Liver (tissue), 9 donors: ENCODE data around the gene ABCG2. TPM values are rescaled to one million over a fixed set of nuclear protein-coding genes. Genes with fewer than 3 reads are reported as not detected.

ENCODE experiments used
- DNase-seq: peaks from one replicate; pipeline ENCODE4 v3.0.0-alpha.2; 2017; ENCODE audit warnings: low spot score
- H3K27ac ChIP-seq, 2 donors: one replicate each; pipeline ENCODE4 v1.7.0; 2013; ENCODE audit warnings: inconsistent platforms in 2 of 2, low read length in 2 of 2, control low read depth in 1 of 2, low read depth in 1 of 2, mild to moderate bottlenecking in 1 of 2
- H3K27me3 ChIP-seq, 4 donors: one replicate each; pipeline versions ENCODE4 v1.6.1 to v1.7.0; 2013; ENCODE audit warnings: low read length in 3 of 4, inconsistent platforms in 1 of 4, mild to moderate bottlenecking in 1 of 4, moderate library complexity in 1 of 4; ENCODE audit not compliant: control insufficient read depth in 4 of 4, insufficient read depth in 4 of 4
- H3K36me3 ChIP-seq, 4 donors: one replicate each; pipeline versions ENCODE4 v1.6.1 to v1.7.0; 2013; ENCODE audit warnings: low read length in 3 of 4, mild to moderate bottlenecking in 3 of 4, low read depth in 1 of 4, moderate library complexity in 1 of 4; ENCODE audit not compliant: control insufficient read depth in 4 of 4, insufficient read depth in 3 of 4
- H3K4me1 ChIP-seq, 4 donors: one replicate each; pipeline versions ENCODE4 v1.6.1 to v1.7.0; 2013; ENCODE audit warnings: low read length in 3 of 4, mild to moderate bottlenecking in 3 of 4, moderate library complexity in 1 of 4; ENCODE audit not compliant: control insufficient read depth in 4 of 4, insufficient read depth in 4 of 4
- H3K4me3 ChIP-seq, 3 donors: one replicate each; pipeline versions ENCODE4 v1.6.1 to v1.7.0; 2013; ENCODE audit warnings: low read length in 3 of 3, control low read depth in 1 of 3, low read depth in 1 of 3, mild to moderate bottlenecking in 1 of 3
- H3K9ac ChIP-seq, 2 donors: one replicate each; pipeline ENCODE4 v1.7.0; 2013; ENCODE audit warnings: low read length in 2 of 2, mild to moderate bottlenecking in 2 of 2, moderate library complexity in 2 of 2, control low read depth in 1 of 2, low read depth in 1 of 2
- H3K9me3 ChIP-seq, 4 donors: one replicate each; pipeline versions ENCODE4 v1.6.1 to v1.7.0; 2013; ENCODE audit warnings: low read length in 3 of 4; ENCODE audit not compliant: control insufficient read depth in 4 of 4
- EGR1 ChIP-seq, 2 donors: IDR thresholded peaks; 2 replicates each; pipeline ENCODE4 v1.6.1; 2016 to 2018; ENCODE audit warnings: antibody characterized with exemption in 2 of 2, low read depth in 2 of 2
- FOXA1 ChIP-seq: IDR thresholded peaks from 2 replicates; pipeline ENCODE4 v1.6.1; 2016; ENCODE audit warnings: antibody characterized with exemption
- FOXA2 ChIP-seq: IDR thresholded peaks from 2 replicates; pipeline ENCODE4 v1.6.1; 2016; ENCODE audit warnings: antibody characterized with exemption
- GABPA ChIP-seq, 2 donors: IDR thresholded peaks in 1 of 2; conservative IDR thresholded peaks in 1 of 2; 2 replicates each; pipeline ENCODE4 v1.6.1; 2016; ENCODE audit warnings: antibody characterized with exemption in 2 of 2, mild to moderate bottlenecking in 1 of 2, moderate library complexity in 1 of 2
- HNF4A ChIP-seq, 2 donors: conservative IDR thresholded peaks; 2 replicates each; pipeline ENCODE4 v1.6.1; 2016; ENCODE audit warnings: antibody characterized with exemption in 2 of 2, mild to moderate bottlenecking in 2 of 2
- HNF4G ChIP-seq: IDR thresholded peaks from 2 replicates; pipeline ENCODE4 v1.6.1; 2016; ENCODE audit warnings: antibody characterized with exemption
- JUND ChIP-seq, 2 donors: IDR thresholded peaks; 2 replicates each; pipeline ENCODE4 v1.6.1; 2016; ENCODE audit warnings: antibody characterized with exemption in 2 of 2
- NR2F2 ChIP-seq: IDR thresholded peaks from 2 replicates; pipeline ENCODE4 v1.6.1; 2016; ENCODE audit warnings: antibody characterized with exemption
- RAD21 ChIP-seq, 2 donors: IDR thresholded peaks; 2 replicates each; pipeline ENCODE4 v1.6.1; 2016; ENCODE audit warnings: antibody characterized with exemption in 2 of 2, mild to moderate bottlenecking in 2 of 2
- RXRA ChIP-seq, 2 donors: IDR thresholded peaks; 2 replicates each; pipeline ENCODE4 v1.6.1; 2017 to 2018; ENCODE audit warnings: antibody characterized with exemption in 2 of 2, mild to moderate bottlenecking in 1 of 2
- SP1 ChIP-seq: IDR thresholded peaks from 2 replicates; pipeline ENCODE4 v1.6.1; 2018; ENCODE audit warnings: antibody characterized with exemption, mild to moderate bottlenecking
- TAF1 ChIP-seq: conservative IDR thresholded peaks from 2 replicates; pipeline ENCODE4 v1.6.1; 2016; ENCODE audit warnings: antibody characterized with exemption, mild to moderate bottlenecking
- WGBS: extraction: QIAGEN DNeasy Blood & Tissue Kit; methylation state at CpG from one replicate; pipeline ENCODE4 v1.1.7; 2013; 5-methylcytosine and 5-hydroxymethylcytosine counted together
- polyA plus RNA-seq, 2 donors: library from polyadenylated mRNA; stranded (reverse) in 1 of 2; unstranded in 1 of 2; fragments of 200-250 nt in 1 of 2; fragments of >200 nt in 1 of 2; fragmentation: Nextera tagmentation in 1 of 2; extraction: Ambion mirVana in 1 of 2; gene quantifications; one replicate each; pipeline versions ENCODE4 v1.2.1 to v1.2.3, GENCODE V29; 2013 to 2015
- total RNA-seq, 2 donors: library from RNA; depleted of rRNA; stranded (reverse); fragments of >200 nt; gene quantifications; one replicate each; pipeline ENCODE4 v1.2.3, GENCODE V29; 2014
- TF ChIP-seq, protein P1 (sequence below): fragments of 150-350 bp; IDR thresholded peaks from 2 replicates; pipeline ENCODE4 v1.5.1; 2017; ENCODE audit warnings: improper control_type of control experiment, low read depth, low read length; ENCODE audit not compliant: missing input control
- TF ChIP-seq, protein P2 (sequence below): IDR thresholded peaks from 2 replicates; pipeline ENCODE4 v1.6.1; 2016; ENCODE audit warnings: antibody characterized with exemption
- TF ChIP-seq, protein P3 (sequence below): IDR thresholded peaks from 2 replicates; pipeline ENCODE4 v1.6.1; 2016; ENCODE audit warnings: antibody characterized with exemption
- TF ChIP-seq, protein P4 (sequence below): IDR thresholded peaks from 2 replicates; pipeline ENCODE4 v1.6.1; 2016; ENCODE audit warnings: antibody characterized with exemption, mild to moderate bottlenecking
- TF ChIP-seq, protein P5 (sequence below): IDR thresholded peaks from 2 replicates; pipeline ENCODE4 v1.6.1; 2016; ENCODE audit warnings: antibody characterized with exemption
- donor health status: healthy.
- donor health status: healthy.
- donor health status: healthy.
- donor health status: healthy.
- donor health status: healthy.

ABCG2 gene
- total and polyA plus RNA-seq, 4 donors, result 1.9 to 23.6 (median 7.0) TPM

DNA sequence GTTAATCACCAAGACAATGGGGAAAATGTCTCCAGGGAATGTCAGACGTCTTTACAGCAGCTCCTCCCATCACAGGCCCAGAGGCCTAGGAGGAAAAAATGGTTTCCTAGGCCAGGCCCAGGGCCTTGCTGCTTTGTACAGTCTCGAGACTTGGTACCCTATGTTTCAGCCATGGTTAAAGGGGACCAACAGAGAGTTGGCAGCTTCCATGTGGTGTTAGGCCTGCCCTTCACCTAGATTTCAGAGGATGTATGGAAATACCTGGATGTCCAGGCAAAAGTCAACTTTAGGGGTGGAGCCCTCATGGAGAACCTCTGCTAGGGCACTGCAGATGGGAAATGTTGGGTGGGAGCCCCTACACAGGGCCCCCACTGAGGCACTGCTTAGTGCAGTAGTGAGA, 38.5 kb downstream of the ABCG2 start:
- H3K9me3 ChIP-seq, result peaks cover 2 to 6% (median 6%) of the 10 kb centered on the region in 4 donors
- H3K4me3 ChIP-seq, result peak overlapping the region in 1 of 3 donors; percentile 20
- H3K27ac ChIP-seq, result no peak overlapping the region
- peaks cover 0 to 4% (median 0%) of the 10 kb centered on the region in 4 donors for H3K4me1 ChIP-seq
- H3K9ac ChIP-seq, result no peak overlapping the region
- DNase-seq, result no peak
- WGBS, result 96% methylated on average over 2 of the region's 2 CpGs
- TF ChIP-seq TAF1, result no peak
- no peak for TF ChIP-seq NR2F2
- TF ChIP-seq RAD21 (IDR thresholded peaks at IDR 0.05), result no peak
- TF ChIP-seq, protein P1, sequence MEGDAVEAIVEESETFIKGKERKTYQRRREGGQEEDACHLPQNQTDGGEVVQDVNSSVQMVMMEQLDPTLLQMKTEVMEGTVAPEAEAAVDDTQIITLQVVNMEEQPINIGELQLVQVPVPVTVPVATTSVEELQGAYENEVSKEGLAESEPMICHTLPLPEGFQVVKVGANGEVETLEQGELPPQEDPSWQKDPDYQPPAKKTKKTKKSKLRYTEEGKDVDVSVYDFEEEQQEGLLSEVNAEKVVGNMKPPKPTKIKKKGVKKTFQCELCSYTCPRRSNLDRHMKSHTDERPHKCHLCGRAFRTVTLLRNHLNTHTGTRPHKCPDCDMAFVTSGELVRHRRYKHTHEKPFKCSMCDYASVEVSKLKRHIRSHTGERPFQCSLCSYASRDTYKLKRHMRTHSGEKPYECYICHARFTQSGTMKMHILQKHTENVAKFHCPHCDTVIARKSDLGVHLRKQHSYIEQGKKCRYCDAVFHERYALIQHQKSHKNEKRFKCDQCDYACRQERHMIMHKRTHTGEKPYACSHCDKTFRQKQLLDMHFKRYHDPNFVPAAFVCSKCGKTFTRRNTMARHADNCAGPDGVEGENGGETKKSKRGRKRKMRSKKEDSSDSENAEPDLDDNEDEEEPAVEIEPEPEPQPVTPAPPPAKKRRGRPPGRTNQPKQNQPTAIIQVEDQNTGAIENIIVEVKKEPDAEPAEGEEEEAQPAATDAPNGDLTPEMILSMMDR, result no peak
- TF ChIP-seq JUND (IDR thresholded peaks at IDR 0.05), result no peak
- no peak for TF ChIP-seq FOXA2
- no peak for TF ChIP-seq SP1
- TF ChIP-seq, protein P2, sequence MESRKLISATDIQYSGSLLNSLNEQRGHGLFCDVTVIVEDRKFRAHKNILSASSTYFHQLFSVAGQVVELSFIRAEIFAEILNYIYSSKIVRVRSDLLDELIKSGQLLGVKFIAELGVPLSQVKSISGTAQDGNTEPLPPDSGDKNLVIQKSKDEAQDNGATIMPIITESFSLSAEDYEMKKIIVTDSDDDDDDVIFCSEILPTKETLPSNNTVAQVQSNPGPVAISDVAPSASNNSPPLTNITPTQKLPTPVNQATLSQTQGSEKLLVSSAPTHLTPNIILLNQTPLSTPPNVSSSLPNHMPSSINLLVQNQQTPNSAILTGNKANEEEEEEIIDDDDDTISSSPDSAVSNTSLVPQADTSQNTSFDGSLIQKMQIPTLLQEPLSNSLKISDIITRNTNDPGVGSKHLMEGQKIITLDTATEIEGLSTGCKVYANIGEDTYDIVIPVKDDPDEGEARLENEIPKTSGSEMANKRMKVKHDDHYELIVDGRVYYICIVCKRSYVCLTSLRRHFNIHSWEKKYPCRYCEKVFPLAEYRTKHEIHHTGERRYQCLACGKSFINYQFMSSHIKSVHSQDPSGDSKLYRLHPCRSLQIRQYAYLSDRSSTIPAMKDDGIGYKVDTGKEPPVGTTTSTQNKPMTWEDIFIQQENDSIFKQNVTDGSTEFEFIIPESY, result no peak
- TF ChIP-seq EGR1 (IDR thresholded peaks at IDR 0.05; ENCODE audit: low read depth in 2 of 2), result no peak
- no peak for TF ChIP-seq GABPA (IDR thresholded peaks at IDR 0.05 in 1 of 2, conservative IDR thresholded peaks at IDR 0.05 in 1 of 2)
- TF ChIP-seq HNF4A (conservative IDR thresholded peaks at IDR 0.05), result no peak
- TF ChIP-seq, protein P3, sequence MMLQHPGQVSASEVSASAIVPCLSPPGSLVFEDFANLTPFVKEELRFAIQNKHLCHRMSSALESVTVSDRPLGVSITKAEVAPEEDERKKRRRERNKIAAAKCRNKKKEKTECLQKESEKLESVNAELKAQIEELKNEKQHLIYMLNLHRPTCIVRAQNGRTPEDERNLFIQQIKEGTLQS, result no peak
- TF ChIP-seq HNF4G, result no peak
- TF ChIP-seq RXRA (IDR thresholded peaks at IDR 0.05), result no peak
- TF ChIP-seq, protein P4, sequence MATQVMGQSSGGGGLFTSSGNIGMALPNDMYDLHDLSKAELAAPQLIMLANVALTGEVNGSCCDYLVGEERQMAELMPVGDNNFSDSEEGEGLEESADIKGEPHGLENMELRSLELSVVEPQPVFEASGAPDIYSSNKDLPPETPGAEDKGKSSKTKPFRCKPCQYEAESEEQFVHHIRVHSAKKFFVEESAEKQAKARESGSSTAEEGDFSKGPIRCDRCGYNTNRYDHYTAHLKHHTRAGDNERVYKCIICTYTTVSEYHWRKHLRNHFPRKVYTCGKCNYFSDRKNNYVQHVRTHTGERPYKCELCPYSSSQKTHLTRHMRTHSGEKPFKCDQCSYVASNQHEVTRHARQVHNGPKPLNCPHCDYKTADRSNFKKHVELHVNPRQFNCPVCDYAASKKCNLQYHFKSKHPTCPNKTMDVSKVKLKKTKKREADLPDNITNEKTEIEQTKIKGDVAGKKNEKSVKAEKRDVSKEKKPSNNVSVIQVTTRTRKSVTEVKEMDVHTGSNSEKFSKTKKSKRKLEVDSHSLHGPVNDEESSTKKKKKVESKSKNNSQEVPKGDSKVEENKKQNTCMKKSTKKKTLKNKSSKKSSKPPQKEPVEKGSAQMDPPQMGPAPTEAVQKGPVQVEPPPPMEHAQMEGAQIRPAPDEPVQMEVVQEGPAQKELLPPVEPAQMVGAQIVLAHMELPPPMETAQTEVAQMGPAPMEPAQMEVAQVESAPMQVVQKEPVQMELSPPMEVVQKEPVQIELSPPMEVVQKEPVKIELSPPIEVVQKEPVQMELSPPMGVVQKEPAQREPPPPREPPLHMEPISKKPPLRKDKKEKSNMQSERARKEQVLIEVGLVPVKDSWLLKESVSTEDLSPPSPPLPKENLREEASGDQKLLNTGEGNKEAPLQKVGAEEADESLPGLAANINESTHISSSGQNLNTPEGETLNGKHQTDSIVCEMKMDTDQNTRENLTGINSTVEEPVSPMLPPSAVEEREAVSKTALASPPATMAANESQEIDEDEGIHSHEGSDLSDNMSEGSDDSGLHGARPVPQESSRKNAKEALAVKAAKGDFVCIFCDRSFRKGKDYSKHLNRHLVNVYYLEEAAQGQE, result no peak
- TF ChIP-seq, protein P5, sequence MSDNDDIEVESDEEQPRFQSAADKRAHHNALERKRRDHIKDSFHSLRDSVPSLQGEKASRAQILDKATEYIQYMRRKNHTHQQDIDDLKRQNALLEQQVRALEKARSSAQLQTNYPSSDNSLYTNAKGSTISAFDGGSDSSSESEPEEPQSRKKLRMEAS, result no peak
- TF ChIP-seq FOXA1, result no peak
- peaks cover 0 to 6% (median 3%) of the 10 kb centered on the region in 4 donors for H3K36me3 ChIP-seq
- H3K27me3 ChIP-seq, result no peaks in the 10 kb centered on the region
